ENCODE data around the gene CDON. TPM values are rescaled to one million over a fixed set of nuclear protein-coding genes. Genes with fewer than 3 reads are reported as not detected.
A peak's percentile ranks its signal among the peaks of the same experiment; 100 is the strongest.

CDON gene
- total RNA-seq, 1 donor from 2014 or later: 19.9 TPM

- Mint-ChIP-seq H3K4me3 (ENCODE audit: unreplicated experiment) (no peak overlapping the region), H3K36me3 (ENCODE audit: low read depth) (no peaks in the 10 kb centered on the region), H3K27ac (ENCODE audit: unreplicated experiment) (no peak overlapping the region), H3K27me3 (ENCODE audit: low read depth) (peaks cover 12% of the 10 kb centered on the region), H3K4me1 (ENCODE audit: low read depth) (peaks cover 4% of the 10 kb centered on the region), H3K9me3 (ENCODE audit: low read depth) (no peaks in the 10 kb centered on the region)
- no peak for DNase-seq (ENCODE audit: low spot score)
- no peak for TF ChIP-seq CTCF (IDR thresholded peaks at IDR 0.05)
Measured at GRCh38 chr11:125942771-125943428, 119.8 kb downstream of the CDON start.

DNA sequence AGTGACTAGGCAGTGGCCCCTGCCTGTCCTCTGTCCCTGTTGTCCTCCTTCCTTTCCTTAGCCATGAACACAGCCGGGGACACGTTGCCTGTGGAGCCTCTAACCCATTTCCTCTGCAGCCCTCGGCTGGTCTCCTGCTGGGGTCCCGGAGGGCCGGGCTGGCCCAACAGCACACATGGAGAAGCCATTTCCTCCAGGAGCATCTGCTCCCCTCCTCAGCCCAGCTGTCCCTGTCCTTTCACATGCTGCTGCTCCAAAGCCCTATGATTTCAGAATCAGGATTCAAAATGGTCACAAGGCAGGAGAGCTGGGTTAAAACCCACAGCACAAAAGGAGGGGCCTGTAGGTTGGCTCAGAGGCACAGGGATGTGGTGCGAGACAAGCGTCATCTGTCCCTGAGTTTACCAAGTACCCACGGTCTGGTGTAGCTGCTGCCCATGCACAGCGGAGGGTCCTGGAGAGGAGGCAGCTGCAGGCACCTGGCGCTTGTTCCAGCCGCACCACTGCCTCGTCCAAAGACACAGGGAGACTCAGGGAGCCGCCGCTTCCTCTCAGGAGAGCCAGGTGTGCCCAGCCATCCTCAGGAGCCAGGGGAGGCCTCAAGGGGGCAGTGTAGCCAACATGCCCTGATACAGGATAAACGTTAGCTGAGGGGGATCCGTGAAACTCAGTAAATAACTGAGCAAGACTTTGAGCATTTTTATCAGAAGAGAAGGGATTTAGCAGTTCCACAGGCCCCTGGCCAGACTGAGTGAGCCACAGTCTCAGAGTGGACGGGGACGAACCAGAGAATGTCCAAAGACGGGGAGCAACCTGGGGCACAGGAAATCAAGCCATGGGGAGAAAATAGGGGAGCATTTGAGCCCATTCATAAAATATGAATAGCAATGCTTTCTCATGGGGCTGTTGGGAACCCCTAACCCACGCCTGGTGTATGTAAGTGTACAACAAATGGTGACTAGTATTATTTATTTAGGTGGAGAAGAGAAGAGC is 120.8 kb downstream of the CDON start:
- no peak for DNase-seq (ENCODE audit: low spot score)
- Mint-ChIP-seq H3K4me3 (ENCODE audit: unreplicated experiment) (no peak overlapping the region), H3K36me3 (ENCODE audit: low read depth) (no peaks in the 10 kb centered on the region), H3K27ac (ENCODE audit: unreplicated experiment) (no peak overlapping the region), H3K9me3 (ENCODE audit: low read depth) (no peaks in the 10 kb centered on the region), H3K27me3 (ENCODE audit: low read depth) (peaks cover 12% of the 10 kb centered on the region), H3K4me1 (ENCODE audit: low read depth) (peaks cover 4% of the 10 kb centered on the region)
- TF ChIP-seq CTCF (IDR thresholded peaks at IDR 0.05): peak; percentile 83

DNA sequence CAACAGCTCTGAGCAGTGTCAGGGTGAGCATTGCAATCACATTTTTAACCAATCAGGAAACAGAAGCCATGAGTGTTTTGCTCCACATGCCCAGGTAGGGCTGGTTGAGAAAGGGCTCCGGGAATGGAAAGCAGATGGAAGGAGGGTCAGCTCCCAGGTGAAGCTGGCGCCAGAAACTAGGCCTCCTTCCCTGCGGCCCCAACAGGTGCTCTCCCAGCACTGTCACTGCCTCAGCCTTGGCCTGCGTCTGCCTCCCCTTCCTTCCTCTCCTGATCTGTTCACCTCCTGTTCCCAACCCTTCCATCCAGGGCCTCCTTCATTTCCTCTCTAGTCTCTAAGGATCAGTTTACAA is 121.4 kb downstream of the CDON start:
- H3K27me3 Mint-ChIP-seq (ENCODE audit: low read depth): peaks cover 12% of the 10 kb centered on the region
- no peak overlapping the region for H3K4me3 Mint-ChIP-seq (ENCODE audit: unreplicated experiment)
- no peaks in the 10 kb centered on the region for H3K36me3 Mint-ChIP-seq (ENCODE audit: low read depth)
- no peak overlapping the region for H3K27ac Mint-ChIP-seq (ENCODE audit: unreplicated experiment)
- H3K9me3 Mint-ChIP-seq (ENCODE audit: low read depth): no peaks in the 10 kb centered on the region
- DNase-seq (ENCODE audit: low spot score): no peak
- H3K4me1 Mint-ChIP-seq (ENCODE audit: low read depth): peaks cover 4% of the 10 kb centered on the region
- no peak for TF ChIP-seq CTCF (IDR thresholded peaks at IDR 0.05)

DNA sequence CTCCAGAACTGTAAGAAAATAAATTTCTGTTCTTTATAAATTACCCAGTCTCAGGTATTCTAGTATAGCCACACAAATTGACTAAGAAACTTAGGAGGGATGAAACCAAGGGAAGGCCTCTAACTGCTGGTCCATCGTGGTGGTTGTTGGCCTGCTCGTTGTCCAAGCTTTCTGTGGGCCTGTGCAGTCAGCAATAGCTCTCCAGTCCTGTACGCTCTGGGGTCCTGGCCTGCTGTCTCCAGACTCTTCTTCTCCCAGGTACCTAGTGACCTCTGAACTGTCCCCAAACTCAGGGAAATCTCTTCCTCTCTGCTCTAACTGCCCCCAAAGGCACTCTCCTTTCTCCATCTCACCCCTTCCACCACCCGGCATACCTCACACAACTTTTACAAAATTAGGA is 122.5 kb downstream of the CDON start:
- peaks cover 12% of the 10 kb centered on the region for H3K27me3 Mint-ChIP-seq (ENCODE audit: low read depth)
- peaks cover 4% of the 10 kb centered on the region for H3K4me1 Mint-ChIP-seq (ENCODE audit: low read depth)
- no peak for DNase-seq (ENCODE audit: low spot score)
- no peaks in the 10 kb centered on the region for H3K9me3 Mint-ChIP-seq (ENCODE audit: low read depth)
- no peak for TF ChIP-seq CTCF (IDR thresholded peaks at IDR 0.05)
- no peaks in the 10 kb centered on the region for H3K36me3 Mint-ChIP-seq (ENCODE audit: low read depth)
- no peak overlapping the region for H3K27ac Mint-ChIP-seq (ENCODE audit: unreplicated experiment)
- no peak overlapping the region for H3K4me3 Mint-ChIP-seq (ENCODE audit: unreplicated experiment)

- Mint-ChIP-seq H3K4me3 (ENCODE audit: unreplicated experiment) (no peak overlapping the region), H3K4me1 (ENCODE audit: low read depth) (peaks cover 4% of the 10 kb centered on the region), H3K27me3 (ENCODE audit: low read depth) (peaks cover 8% of the 10 kb centered on the region), H3K36me3 (ENCODE audit: low read depth) (no peaks in the 10 kb centered on the region), H3K27ac (ENCODE audit: unreplicated experiment) (no peak overlapping the region), H3K9me3 (ENCODE audit: low read depth) (no peaks in the 10 kb centered on the region)
- TF ChIP-seq CTCF (IDR thresholded peaks at IDR 0.05): no peak
- DNase-seq (ENCODE audit: low spot score): no peak
Measured at GRCh38 chr11:125939081-125939521, 123.6 kb downstream of the CDON start.
